T follicular helper cell (primary cell): ENCODE results near the gene GALNT9.

Source experiments
- DNase-seq: peaks from one replicate; pipeline ENCODE4 v3.0.0-alpha.2; 2020; ENCODE audit warnings: low read depth

GALNT9 gene

GRCh38 chr12:132168311-132169031, 160.9 kb downstream of the GALNT9 start:
- DNase-seq = no peak

GRCh38 chr12:132167611-132168310, 161.6 kb downstream of the GALNT9 start:
- no peak for DNase-seq

- no peak for DNase-seq
Measured at GRCh38 chr12:132166801-132167591, 162.4 kb downstream of the GALNT9 start.

DNA sequence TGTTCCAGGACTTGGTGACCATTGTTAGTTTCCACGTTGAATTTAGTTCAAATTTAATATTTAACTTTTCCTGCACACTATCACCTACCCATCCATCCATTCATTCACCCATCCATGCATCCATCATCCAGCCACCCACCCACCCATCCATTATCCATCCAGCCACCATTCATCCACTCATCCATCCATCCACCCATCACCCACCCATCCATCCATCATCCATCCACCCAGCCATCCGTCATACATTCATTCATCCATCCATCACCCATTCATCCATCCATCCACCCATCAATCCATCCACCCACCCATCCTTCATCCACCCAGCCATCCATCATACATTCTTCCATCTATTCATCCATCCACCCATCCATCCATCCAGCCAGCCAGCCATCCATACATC, 163.3 kb downstream of the GALNT9 start:
- DNase-seq = no peak

DNA sequence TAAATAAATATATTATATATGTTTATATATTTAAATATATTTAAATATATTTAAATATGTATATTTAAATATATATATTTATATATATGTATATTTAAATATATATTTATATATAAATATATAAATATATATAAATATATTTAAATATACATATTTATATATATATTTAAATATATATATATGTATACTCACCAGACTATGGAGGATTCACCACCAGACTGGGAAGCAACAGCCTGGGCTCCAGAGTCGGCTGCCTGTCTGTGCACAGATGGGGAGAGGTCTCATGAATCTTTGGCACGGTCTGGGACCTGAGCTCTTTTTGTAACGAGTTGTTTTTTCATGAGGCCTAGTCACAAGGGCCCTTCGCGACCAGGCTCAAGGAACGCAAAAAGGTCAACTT, 163.8 kb downstream of the GALNT9 start:
- DNase-seq = no peak

DNA sequence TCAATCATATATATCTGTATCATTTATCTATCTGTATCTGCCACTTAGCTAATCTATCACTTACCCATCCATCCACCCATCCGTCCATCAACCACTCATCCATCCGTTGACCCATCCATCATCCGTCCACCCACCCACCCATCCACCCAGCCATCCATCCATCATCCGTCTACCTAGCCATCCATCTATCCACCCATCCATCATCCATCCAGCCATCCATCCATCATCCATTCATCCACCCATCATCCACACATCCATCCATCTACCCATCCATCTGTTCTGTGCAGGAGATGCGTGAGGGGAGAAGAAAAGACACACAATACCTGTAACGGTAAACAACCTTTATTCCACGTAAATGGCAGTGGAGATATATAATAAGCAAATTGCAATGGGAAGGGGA, 165.0 kb downstream of the GALNT9 start:
- DNase-seq = no peak

DNA sequence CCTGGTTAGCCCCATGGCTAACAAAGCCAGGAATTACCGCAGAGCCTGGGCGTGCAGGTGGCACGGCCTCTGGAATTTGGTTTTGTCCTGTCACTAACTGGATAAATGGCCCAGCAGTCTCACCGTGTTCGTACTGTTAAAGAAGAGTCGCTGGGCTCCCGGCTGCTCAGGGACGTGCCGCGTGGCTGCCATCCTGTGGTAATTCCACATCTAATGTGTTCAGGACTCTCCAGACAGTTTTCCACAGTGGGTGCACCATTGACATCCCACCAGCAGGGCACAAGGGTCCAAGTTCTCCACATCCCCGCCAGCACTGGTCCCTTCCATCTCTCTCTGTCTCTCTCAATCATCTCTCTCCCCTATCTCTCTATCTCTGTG, 165.5 kb downstream of the GALNT9 start:
- DNase-seq = no peak

DNA sequence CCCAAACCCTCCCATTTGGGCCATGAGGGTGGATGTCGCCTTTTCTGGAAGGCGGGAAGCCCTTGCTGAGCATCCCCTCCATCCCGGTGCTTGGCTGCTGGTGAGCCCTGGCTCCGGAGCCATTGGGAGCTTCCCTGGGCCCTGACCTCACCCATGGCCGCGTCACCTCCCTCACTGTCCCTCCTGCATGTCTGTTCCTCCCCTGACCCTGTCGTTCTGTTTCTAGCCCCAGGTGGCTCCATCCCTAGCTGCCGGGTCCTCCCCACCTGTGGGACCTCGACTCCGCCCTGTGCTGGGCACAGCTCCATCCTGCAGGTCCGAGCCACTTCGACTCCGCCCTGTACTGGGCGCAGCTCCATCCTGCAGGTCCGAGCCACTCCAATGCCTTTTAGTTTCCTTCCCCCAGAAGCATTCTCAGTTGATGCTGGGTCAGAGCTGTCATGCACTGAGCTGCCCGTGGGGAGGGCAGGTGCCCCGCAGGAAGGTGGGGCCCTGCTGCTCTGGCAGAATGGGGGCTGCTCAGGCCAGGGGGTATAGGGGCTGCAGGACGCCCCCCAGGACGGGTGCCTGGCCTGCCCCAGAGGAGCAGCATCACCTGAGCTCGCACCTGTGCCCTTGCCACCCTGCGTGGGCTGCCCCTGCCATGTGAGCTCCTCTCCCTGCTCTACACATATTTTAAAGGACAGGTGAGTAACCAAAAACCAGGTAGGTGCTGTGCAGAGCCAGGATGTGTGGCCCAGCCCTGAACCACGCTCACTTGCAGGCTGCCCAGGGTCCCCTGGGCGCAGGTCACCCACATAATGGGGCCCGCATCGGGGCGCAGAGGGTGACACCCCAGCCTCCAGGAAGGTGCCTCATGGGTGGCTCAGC, 166.1 kb downstream of the GALNT9 start:
- no peak for DNase-seq

GRCh38 chr12:132162508-132163031, 166.8 kb downstream of the GALNT9 start:
- DNase-seq = no peak

DNA sequence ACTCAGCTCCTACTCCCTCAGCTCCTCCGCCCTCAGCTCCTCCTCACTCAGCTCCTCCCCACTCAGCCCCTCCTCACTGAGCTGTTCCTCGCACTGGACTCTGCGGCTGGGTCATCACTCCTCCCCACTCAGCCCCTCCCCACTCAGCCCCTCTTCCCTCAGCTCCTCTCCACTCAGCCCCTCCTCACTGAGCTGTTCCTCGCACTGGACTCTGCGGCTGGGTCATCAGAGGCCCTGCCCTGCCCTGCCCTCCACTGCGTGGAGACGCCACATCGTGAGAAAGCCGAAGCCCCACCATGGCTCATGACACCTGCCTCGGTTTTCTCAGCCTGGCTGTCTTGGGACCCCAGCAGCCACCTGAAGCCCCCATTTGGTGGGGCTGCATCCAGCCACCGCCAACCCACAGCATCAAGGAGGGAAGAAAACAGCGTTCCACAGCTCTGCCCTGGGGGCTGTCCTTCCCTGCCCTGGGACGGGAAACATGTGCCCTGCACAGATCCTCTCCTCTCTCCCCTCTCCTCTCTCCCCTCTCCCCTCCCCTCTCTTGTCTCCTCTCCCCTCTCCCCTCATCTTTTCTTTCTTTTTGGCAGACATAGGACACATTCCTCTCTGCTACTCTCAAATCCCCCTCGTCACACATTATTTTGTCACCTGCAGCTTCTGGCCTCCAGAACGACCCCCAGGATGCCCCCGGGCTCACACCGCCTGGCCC, 167.4 kb downstream of the GALNT9 start:
- DNase-seq = no peak

DNA sequence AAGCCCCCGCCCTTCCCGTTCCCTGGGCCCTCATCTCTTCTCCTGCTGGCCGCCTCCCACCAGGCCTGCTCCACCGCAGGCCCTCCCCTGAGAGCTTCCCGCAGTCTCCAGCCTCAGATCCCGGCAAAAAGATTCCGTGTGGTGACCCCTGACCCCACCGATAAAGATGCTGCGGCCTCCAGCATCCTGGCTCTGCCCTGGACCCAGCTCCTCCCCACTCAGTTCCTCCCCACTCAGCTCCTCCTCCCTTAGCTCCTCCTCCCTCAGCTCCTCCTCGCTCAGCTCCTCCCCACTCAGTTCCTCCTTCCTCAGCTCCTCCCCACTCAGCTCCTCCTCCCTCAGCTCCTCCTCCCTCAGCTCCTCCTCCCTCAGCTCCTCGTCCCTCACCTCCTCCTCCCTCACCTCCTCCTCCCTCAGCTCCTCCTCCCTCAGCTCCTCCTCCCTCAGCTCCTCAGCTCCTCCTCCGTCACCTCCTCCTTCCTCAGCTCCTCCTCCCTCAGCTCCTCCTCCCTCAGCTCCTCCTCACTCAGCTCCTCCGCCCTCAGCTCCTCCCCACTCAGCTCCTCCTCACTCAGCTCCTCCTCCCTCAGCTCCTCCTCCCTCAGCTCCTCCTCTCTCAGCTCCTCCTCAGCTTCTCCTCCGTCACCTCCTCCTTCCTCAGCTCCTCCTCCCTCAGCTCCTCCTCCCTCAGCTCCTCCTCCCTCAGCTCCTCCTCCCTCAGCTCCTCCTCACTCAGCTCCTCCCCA, 168.2 kb downstream of the GALNT9 start:
- no peak for DNase-seq

GRCh38 chr12:132160601-132161035, 168.8 kb downstream of the GALNT9 start:
- no peak for DNase-seq

GRCh38 chr12:132160016-132160415, 169.4 kb downstream of the GALNT9 start:
- DNase-seq = no peak

- DNase-seq = no peak
Measured at GRCh38 chr12:132159555-132160003, 169.8 kb downstream of the GALNT9 start.

- no peak for DNase-seq
Measured at GRCh38 chr12:132158677-132159554, 170.5 kb downstream of the GALNT9 start.

GRCh38 chr12:132157733-132158409, 171.5 kb downstream of the GALNT9 start:
- DNase-seq = no peak

DNA sequence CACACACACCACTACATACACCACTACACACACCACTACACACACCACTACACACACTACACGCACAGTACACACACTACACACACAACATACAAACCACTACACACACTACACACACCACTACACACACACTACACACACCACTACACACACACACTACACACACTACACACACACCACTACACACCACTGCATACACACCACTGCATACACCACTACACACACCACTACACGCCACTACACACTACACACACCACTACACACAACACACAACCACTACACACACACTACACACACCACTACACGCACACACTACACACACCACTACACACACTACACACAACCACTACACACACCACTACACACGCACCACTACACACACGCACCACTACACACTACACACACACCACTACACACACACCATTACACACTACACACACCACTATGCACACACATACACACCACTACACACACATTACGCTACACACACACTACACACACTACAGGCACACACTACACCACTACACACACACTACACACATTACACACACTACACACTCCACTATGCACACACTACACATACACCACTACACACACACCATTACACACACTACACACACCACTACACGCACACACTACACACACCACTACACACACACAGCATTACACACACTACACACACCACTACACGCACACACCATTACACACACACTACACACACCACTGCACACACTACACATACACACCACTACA, 172.6 kb downstream of the GALNT9 start:
- no peak for DNase-seq
